NCI-H2107 (cell line): ENCODE data around the gene SPR.
"Not testable (repeated sequence)": the region's sequence is repeated elsewhere in the genome, so short reads cannot be mapped to it uniquely, and the experiment has no call there.

Source experiments
- DNase-seq: peaks from one replicate; lab custom pipeline; 2025; lab: John Stamatoyannopoulos, UW

The SPR gene

DNA sequence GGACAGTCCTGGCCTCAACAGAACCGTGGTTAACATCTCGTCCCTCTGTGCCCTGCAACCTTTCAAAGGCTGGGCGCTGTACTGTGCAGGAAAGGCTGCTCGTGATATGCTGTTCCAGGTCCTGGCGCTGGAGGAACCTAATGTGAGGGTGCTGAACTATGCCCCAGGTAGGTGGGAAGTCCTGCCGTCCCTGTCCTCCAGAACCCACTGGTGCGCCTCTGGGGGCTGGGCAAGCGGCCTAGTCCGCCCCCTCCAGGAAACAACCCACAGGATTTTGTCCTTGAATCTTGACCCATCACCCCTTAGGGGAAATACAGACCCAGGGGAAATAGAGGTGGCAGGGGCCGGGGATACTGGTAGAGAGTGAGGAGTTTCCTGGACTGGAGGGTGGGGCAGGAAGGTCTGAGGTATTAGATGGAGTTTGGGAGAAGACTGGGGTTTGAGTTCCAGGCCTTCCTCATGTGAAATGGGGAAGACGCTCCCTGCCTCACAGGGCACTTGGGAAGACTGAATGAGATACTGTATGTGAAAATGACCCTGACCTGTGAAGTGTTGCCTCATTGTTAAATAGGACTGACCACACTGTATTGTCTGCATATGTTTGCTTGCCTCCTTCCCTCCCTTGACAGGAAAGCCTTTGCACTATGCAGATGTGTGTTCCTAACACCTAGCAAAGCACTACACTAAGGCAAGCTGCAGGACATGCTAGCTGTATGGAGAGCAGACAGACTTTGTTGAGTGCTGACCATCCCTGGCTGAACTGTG, 1.4 kb downstream of the SPR start:
- no peak for DNase-seq

DNA sequence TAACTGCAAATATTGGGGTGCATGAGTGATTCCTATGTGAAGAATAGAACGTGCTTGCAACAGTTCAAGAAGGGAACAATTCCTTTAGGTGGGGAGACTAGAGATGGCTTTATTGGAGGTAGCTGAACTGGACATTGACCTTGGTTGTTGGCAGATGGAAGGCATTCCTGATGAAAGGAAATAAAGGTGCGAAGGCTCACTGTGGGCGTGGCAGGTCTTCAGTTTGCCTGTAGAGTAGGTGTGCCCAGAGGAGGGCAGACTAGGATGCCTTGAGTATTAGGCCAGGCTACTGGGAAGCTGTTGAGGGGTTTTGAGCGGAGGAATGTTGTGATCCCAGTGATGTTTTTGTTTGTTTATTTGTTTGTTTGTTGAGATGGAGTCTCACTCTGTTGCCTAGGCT, 2.8 kb downstream of the SPR start:
- DNase-seq, result no peak

DNA sequence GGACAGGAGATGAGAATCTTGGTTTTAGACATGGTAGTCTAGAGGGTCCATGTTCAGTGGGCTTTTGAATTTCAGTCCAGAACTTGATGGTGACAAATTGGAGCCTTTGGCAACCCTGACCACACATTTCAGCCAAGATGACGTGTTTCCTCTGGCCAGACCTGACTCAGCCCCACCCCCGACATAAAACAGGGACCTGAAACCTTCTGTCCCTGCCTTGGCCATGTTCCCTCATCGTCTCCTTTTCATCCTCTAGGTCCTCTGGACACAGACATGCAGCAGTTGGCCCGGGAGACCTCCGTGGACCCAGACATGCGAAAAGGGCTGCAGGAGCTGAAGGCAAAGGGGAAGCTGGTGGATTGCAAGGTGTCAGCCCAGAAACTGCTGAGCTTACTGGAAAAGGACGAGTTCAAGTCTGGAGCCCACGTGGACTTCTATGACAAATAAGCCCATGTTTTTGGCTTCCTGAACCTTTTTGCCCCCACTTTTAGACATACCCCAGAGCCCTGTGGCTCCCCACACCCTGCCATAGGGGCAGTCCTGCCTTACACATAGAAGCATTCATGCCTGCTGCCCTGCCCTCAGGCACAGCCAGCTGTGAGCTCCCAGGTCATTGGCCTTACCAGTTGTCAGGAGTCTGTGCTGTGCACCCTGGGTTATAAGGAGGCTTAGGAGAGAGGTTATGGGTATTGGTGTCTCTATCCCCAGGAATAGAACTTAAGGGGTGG, 4.0 kb downstream of the SPR start:
- no peak for DNase-seq

DNA sequence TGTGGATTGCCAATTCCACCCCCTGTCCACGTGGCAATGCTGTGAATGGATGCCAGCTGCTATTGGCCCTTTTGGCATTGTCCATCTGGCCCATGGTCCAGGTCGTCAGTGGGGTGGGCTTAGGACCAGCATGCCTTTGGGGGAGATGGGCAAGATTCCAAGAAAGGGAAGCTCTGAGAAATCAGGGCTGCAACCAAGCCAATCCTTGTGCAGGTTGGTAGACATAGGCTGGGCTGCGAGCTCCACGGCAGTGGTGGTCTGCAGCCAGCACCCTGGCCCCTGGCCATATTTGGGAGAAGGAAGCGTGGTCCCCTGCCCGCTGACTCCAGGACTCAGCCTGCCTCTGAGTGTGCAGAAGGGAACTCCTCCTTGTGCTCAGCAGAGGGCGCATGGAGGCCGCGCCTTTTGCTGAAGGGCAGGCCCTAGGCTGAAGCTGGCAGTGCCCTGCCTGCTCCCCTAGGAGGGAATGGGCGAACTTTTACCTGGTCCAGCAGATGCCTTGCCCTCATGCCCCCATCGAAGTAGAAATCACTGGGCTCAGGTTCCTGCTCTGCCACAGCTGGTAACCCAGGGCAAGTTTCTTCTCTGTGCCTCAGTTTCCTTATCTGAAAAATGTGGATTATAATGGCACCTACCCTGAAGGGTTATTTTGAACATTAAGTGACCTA, 5.4 kb downstream of the SPR start:
- peak; percentile 72 for DNase-seq

DNA sequence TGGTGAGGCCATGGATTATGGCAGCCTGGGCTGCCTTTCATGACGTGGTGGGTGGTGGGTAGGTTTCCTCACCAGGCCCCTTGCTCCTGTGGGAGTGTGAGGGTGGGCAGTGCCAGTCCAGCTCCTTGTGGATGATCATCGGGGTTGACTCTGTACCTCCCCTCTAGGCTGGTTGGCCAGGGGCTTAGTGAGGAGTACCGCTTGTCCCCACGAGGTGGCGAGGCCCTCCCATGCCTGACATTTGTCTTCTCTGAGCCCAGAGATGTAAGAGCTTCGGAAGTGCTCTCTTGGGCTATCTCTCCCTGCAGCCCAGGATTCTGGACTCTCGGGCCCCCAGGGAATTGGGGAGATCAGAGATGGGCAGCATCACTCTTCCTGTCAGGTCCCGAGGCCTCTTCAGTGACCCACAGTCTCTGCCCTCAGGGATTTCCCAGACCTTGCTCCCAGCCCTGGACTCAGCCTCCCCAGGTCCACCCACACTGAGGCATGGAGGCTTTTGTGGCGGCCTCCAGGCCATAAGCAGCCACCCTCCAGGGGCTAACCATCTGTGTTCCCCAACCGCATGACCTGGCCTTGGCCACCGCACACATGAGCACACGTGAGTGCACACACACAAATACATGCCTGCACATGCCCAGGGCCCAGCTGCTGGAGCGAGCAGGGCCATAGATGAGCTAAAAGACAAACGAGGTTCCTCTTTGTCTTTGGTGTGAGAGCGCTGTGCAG, 6.5 kb downstream of the SPR start:
- DNase-seq, result no peak

DNA sequence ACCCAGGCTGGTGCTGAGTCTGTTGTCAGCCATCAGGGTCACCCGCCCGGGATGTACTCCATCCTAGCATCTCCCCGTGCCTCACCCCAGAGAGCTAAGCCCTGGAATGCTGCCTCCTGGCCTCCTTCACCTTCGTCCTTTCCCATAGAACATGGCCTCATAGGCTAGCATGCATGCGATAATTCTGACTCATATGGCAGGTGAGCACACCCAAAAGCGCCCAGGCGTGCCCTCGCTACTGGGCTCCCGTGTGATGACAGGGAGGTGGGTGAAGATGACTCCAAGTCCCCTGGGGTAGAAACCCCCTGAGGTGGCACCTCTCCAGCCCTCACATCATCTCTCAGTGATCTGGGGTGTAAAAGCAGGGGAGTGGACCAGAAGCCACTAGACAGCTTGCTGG, 7.3 kb downstream of the SPR start:
- no peak for DNase-seq

DNA sequence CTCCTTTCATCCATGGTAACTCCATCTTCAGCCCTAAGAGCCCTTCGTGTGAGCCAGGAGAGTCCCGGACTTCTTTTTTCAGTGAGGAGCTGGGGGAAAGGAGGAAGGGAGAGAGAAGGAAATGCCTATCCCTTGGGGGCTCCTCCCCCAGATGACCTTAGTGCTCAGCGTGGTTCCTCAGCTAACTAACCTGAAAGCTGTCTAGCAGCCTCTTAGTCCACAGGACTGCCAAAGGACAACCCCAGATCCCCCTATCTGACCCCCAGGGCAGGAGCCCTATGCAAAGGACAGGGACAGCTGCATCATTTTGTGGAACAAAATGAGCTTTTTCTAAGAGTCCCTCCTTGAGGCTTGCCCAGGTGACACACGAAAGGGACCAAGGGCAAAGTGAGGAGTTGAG, 7.9 kb downstream of the SPR start:
- DNase-seq, result no peak

DNA sequence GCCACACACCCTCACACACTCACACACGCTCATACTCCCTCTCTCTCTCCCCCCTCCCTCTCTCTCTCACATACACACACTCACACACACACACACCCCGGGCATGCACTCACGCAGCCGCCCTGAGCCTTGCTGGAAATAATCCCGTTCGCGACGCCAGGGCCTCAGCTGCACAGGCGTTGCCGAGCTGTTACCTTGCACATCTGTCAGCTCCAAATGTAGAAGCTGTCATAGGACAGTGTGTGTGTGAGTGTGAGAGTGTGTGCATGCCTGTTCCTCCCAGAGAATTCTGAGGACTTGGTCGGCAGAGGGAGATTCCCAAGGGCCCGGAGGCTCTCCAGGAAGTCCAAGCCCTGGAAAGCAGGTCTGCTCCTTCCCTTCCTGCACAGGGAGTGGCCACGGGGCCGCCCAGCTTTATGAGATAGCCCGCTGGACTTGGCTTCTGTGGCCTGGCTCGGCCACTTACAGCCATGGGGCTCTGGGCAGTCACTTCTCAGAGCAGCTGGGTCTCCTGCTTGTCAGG, 8.6 kb downstream of the SPR start:
- no peak for DNase-seq

DNA sequence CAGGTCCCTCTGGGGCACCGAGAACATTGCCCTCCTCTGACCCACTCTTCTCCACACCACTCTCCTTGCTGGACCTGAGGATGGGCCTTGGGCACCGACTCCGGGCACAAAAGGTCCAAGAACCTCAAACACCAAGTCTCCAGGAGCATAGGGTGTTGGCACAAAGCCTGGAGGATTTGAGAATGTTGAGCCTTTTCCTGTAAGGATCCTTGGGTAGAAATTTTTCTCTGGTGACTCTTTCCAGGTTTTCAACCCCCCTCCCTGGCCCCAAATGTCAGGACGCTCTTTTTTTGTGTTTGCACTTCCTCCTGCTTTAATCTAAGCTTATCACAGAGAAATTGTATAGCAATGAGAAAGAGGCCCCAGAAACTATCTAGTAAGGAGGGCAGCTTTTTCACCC, 9.2 kb downstream of the SPR start:
- no peak for DNase-seq

DNA sequence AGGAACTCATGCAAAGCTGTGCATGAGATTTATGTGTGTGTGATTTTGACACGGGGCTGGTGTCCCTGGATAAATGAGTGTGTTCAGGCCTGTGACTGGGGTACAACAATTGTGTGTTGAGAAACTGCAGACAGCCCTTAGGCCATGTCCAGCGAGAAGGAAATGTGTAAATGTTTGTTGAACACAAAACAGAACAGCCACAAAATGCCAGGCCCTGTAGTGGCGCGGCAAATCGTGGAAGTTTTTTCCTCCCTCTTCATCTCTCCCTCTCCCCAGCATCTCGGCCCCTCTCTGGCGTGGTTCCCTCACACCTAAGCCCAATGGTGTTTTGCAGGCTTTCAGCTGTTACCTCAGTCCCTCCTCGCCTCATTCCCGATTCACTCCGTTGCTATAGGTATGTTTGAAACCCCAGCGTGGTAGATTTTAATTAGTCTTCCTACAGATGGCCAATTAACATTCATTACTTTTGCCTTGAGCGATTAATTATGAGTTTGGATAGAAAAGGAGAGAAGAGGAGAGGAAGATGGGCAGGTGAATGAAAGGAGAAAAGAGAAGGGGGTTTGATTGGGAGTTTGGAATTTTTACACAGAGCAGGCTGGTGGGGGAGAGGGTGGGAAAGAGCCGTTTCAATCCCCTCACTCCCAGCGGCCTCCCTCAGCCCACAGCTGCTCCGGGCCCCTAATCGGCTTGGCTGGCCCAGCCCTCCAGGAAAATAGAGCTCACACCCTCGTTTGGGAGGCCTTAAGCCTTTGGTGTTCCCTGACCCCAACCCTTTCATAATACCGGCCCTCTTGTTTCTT, 10.8 kb downstream of the SPR start:
- no peak for DNase-seq

DNA sequence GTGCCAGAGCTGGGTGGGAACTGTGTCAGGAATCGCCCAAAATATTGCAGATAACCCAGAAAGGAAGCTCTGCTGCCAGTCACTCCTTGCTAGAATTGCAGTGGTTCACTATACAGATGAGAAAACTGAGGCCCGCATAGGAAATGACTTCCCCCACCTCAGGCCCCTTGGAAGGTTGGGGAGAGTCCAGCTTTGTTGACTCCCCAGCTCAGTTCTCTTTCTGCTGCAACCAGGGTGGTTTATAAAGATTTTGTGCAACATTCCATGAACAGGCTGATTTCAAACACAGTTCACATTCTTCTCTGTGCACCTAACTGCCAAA, 11.3 kb downstream of the SPR start:
- DNase-seq, result no peak

DNA sequence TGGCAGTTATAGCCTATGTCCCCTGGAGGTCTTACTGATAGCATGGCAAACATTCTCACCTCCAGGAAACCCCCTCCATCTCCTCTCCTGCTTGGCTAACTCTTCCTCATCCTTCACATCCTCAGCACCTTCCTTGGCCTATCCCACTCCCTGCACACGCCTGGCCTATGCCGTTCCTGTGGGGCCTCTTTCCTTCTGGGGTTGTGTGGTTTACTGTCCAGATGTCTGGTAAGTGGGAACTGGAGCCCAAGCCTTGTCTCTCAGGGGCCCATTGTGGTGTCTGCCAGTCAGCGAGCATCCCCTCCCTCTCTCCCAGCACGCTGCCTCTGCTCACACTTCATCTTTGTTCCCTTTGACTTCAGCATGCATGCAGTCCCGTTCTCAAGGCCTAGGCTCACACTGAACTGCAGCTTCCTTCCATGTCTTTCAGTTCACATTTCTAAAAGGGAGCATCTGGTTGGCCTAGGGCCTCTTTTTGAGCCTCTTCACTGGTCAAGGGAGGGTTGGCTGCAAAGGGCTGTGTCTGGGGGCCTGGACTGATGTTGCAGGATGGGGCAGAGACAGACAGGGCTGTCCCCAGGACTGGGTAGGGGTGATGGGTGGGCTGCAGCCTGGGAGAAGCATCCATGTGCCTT, 13.1 kb downstream of the SPR start:
- no peak for DNase-seq

DNA sequence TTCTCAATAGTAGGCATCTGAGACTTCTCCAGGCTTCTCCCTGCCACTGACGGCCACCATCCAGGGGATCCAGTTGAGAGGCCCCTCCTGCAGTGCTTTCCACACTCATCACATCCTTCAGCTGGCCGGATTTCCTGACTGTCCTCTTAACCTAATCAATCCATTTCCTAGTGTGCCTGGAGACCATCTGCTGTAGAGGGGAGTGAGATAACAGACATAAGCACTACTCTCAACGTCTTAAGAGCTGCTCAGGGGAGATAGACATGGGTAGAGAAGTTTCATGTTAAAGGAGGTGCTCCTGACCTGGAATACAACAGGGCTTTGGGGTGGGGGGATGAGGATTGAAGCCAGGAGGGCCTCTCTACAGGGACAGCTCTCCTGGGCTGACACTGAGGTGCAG, 14.2 kb downstream of the SPR start:
- DNase-seq, result no peak

DNA sequence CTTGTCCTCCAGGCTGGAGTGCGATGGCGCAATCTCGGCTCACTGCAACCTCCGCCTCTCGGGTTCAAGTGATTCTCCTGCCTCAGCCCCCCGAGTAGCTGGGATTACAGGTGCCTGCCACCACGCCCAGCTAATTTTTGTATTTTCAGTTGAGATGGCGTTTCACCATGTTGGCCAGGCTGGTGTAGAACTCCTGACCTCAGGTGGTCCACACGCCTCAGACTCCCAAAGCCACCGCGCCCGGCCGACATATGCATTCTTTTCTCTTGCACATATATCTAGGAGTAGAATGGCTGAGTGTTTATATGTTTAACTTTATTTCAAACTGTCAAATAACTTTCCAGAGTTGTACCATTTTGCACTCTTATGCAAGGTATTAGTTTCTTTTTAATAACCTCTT, 20.2 kb downstream of the SPR start:
- DNase-seq, result not testable (repeated sequence)

DNA sequence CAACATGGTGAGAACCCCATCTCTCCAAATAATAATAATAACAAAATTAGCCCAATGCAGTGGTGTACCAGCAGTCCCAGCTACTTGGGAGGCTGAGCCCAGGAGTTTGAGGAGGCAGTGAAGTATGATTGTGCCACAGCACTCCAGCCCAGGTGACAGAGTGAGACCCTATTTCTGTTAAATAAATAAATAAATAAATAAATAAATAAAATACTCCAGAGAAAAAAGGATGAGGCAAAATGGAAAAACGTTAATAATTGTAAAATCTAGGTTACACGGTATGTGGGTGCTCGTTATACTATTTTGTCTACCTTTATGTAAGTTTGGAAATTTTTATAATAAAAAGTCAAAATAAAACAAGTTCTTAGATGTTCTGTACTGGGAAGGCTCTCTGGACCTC, 21.5 kb downstream of the SPR start:
- DNase-seq, result no peak

DNA sequence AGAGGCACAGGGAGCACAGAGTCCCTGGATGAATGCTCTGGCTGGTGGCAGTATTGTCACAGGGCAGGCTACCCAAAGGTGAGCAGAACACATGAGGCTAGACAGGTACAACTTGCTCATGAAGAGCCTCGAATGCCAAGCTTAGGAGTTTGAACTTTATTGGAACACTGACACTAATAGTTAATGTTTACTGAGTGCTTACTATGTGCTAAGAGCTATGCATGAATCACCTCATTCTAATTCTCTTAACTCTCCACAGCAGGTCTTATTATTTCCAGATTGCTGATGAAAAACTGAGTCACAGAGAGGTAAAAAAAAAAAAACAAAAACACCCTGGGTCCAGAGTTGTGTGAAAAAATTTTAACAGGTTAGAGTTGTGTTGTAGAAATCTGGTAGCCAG, 24.0 kb downstream of the SPR start:
- DNase-seq, result no peak

DNA sequence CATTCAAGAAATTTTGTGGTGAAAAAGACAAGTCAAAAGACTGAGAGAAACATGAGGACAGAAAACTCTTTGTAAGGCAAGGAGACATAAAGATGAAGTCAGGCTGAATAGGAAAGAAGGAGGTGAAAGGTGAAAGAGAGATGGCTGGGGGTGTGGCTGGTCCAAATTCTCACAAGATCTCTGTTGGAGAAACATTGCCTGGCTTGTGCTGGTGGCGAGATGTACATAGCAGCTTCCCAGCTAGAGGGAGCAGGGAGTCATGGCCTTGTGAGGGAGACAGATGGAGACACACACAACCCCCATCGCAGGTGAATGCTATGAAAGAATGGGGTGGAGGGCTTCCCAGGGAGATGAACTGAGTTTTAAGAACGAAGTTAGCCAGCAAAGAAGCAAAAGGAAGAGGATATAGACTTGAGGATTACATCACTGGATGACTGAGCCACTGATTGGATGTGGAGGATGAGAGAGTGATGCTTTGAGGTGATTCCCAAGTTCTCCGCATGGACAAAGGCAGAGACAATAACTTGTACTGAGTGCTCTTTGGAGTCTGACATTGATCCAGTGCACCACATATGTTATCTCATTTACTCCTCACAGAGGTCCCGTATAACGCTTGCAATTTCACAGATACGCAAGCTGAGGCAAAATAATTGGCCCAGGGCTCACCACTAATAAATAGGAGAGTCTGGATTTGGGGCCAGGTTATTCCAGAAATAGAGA, 26.4 kb downstream of the SPR start:
- DNase-seq, result no peak

DNA sequence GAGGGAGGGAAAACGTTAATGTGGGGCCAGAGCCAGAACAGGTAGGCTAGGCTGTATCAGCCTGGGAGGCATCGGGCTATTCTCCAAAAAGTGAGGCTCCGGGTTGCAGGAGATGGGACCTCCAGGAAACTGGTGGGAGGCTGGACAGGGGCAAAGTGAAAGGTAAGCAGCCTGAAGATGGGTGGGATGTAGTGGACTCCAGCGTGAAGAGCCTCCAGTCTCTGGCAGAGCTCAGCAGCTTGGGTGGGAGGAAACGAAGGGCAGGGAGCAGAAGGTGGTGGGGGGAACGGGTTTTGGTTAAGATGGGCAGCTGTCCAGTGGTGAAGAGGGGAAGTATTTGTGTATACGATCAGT, 27.0 kb downstream of the SPR start:
- DNase-seq, result no peak

DNA sequence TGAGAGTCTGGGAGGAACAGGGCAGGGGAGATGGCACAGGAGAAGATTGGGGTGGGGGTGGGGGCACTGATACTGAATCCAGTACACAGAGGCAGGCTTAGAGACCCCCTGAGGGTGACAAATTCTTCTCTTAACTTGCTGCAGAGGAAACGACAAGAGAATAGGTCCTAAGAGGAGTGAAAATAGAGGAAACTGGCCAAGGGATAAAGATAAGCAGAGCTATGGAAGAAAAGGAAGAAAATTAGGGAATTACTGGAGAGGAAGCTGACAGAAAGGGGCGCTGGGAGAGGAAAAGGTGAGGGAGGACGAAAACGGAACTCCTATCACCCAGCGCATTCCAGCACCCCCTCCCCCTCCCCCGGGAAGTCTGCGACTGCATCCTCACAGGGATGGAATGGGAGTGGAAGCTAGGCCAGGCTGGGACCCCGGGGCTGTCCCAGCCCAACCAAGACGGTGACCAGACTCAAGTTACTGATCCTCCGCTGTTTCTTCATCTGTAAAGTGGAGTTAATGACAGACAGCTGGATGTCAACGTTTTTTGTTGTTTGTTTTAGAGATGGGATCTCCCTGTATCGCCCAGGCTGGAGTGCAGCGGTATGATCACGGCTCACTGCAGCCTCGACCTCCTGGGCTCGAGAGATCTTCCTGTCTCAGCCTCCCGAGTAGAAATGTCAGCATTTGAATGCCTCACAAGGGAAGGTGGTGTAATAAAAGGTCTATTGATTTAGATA, 27.5 kb downstream of the SPR start:
- no peak for DNase-seq

DNA sequence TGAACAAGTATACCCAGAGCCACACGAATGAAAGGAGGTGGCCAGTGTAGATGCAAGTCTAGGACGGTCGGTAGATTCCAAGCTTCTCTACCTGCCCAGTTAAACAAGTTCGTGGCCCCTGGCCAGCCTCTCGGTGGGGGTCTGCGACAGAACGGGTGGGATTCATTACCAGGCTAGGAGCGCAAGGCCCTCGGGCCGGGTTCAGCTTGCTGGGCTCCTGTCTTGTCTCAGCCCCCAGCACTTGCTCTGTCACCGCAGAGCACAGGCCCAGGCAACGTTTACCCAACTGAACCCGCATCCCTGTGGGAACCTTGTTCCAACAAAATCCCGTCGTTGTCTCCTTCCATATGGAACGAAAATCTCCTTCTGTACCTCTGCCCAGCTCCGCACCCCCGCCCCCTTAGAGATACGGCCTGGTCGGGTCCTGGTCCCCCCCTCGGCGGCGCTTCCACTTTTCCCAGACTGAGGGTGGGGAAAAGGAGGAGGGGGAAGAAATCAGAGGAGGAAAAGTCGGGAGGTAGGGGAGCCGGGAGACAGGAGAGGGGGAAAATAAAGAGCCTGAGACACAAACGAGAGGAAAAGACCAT, 28.2 kb downstream of the SPR start:
- DNase-seq, result no peak
